HG03159 (cell line): ENCODE data around the gene HRH3.

Experiments used
- ATAC-seq: cut with Tn5 transposase; IDR thresholded peaks from one replicate; pipeline ENCODE4 v1.9.1; 2021; ENCODE audit warnings: mild to moderate bottlenecking, moderate library complexity; ENCODE audit not compliant: unreplicated experiment

Gene HRH3

GRCh38 chr20:62219992-62220665 is at the start of gene HRH3:
Gene HRH3, minus strand, starts transcription at chr20:62220278. Its CDS starts 308 bp downstream, at chr20:62219970.
- ATAC-seq, result no peak

- no peak for ATAC-seq
Observed at GRCh38 chr20:62269871-62270270, 49.8 kb upstream of the HRH3 start.

GRCh38 chr20:62269378-62269777 is 49.3 kb upstream of the HRH3 start:
- ATAC-seq, result no peak

- ATAC-seq, result no peak
Observed at GRCh38 chr20:62268228-62268900, 48.3 kb upstream of the HRH3 start.

- ATAC-seq, result no peak
Observed at GRCh38 chr20:62267543-62267942, 47.5 kb upstream of the HRH3 start.

- ATAC-seq, result no peak
Observed at GRCh38 chr20:62266851-62267250, 46.8 kb upstream of the HRH3 start.

- ATAC-seq, result no peak
Observed at GRCh38 chr20:62266340-62266739, 46.3 kb upstream of the HRH3 start.

GRCh38 chr20:62265365-62265764 is 45.3 kb upstream of the HRH3 start:
- ATAC-seq, result no peak

GRCh38 chr20:62263396-62263795 is 43.3 kb upstream of the HRH3 start:
- no peak for ATAC-seq

- no peak for ATAC-seq
Observed at GRCh38 chr20:62262064-62262463, 42.0 kb upstream of the HRH3 start.

- no peak for ATAC-seq
Observed at GRCh38 chr20:62259294-62259565, 39.2 kb upstream of the HRH3 start.

- no peak for ATAC-seq
Observed at GRCh38 chr20:62258499-62259293, 38.6 kb upstream of the HRH3 start.

GRCh38 chr20:62255976-62256375 is 35.9 kb upstream of the HRH3 start:
- ATAC-seq, result no peak

- ATAC-seq, result no peak
Observed at GRCh38 chr20:62254021-62254724, 34.1 kb upstream of the HRH3 start.

- ATAC-seq, result no peak
Observed at GRCh38 chr20:62253398-62253797, 33.3 kb upstream of the HRH3 start.

GRCh38 chr20:62252342-62252966 is 32.4 kb upstream of the HRH3 start:
- ATAC-seq, result no peak

GRCh38 chr20:62248890-62249560 is 28.9 kb upstream of the HRH3 start:
- no peak for ATAC-seq

- ATAC-seq, result no peak
Observed at GRCh38 chr20:62246872-62247652, 27.0 kb upstream of the HRH3 start.

- no peak for ATAC-seq
Observed at GRCh38 chr20:62246431-62246830, 26.4 kb upstream of the HRH3 start.

GRCh38 chr20:62245911-62246280 is 25.8 kb upstream of the HRH3 start:
- no peak for ATAC-seq
